RWPE2 (cell line): ENCODE data around the gene RERG.

ENCODE experiments used
- ATAC-seq: fragments of 200-7000 bp; cut with Tn5 transposase; 3 replicates; pipeline ENCODE4 v1.9.1; 2021; ENCODE audit warnings: low read depth
- DNase-seq: peaks from one replicate; pipeline ENCODE4 v3.0.0-alpha.2; 2020; ENCODE audit warnings: low spot score
- H3K27ac ChIP-seq: fragments of 450-650 bp; 2 replicates; pipeline ENCODE4 v1.5.1; 2017; ENCODE audit warnings: mild to moderate bottlenecking; ENCODE audit not compliant: poor library complexity, severe bottlenecking
- H3K27me3 ChIP-seq: fragments of 250-450 bp; sonication (Bioruptor Pico); 2 replicates; pipeline ENCODE4 v1.5.1; 2021; ENCODE audit warnings: mild to moderate bottlenecking, moderate library complexity; ENCODE audit not compliant: insufficient read depth, poor library complexity, severe bottlenecking
- H3K36me3 ChIP-seq: fragments of 250-450 bp; sonication (Bioruptor Pico); 2 replicates; pipeline ENCODE4 v1.5.1; 2020; ENCODE audit warnings: low read depth, mild to moderate bottlenecking, moderate library complexity
- H3K4me1 ChIP-seq: fragments of 250-450 bp; sonication (Bioruptor Pico); 2 replicates; pipeline ENCODE4 v1.5.1; 2021; ENCODE audit warnings: mild to moderate bottlenecking, moderate library complexity; ENCODE audit not compliant: insufficient read depth, poor library complexity, severe bottlenecking
- H3K4me3 ChIP-seq: fragments of 250-450 bp; sonication (Bioruptor Pico); 2 replicates; pipeline ENCODE4 v1.5.1; 2021; ENCODE audit warnings: mild to moderate bottlenecking, moderate library complexity; ENCODE audit not compliant: severe bottlenecking
- H3K9me3 ChIP-seq: fragments of 250-450 bp; sonication (Bioruptor Pico); 2 replicates; pipeline ENCODE4 v1.5.1; 2021; ENCODE audit warnings: mild to moderate bottlenecking, moderate library complexity; ENCODE audit not compliant: severe bottlenecking
- TF ChIP-seq, protein P1 (sequence below): fragments of 450-650 bp; IDR thresholded peaks from one replicate; pipeline ENCODE4 v1.5.1; 2017; ENCODE audit warnings: mild to moderate bottlenecking, moderate library complexity; ENCODE audit not compliant: poor library complexity, severe bottlenecking

Gene RERG

DNA sequence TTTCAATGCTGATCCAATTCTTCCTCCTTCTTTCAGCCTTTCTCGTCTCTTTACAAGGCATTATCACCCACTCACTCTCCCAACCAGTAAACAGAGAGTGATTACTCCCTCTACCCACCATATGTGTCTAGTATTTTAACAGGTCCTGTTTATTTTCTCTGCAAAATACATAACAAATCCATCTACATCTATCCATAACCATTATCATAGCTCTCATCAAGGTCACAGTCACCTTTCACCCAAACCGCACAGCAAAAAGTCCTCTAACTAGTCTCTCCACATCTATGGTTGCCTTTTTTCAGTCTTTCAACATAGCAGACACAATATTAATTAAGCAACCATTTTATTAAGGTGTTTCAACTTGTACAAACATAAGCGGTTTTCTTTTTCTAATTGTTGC is 21.9 kb upstream of the RERG start:
- H3K36me3 ChIP-seq, result no peaks in the 10 kb centered on the region
- no peak overlapping the region for H3K27ac ChIP-seq
- TF ChIP-seq, protein P1, sequence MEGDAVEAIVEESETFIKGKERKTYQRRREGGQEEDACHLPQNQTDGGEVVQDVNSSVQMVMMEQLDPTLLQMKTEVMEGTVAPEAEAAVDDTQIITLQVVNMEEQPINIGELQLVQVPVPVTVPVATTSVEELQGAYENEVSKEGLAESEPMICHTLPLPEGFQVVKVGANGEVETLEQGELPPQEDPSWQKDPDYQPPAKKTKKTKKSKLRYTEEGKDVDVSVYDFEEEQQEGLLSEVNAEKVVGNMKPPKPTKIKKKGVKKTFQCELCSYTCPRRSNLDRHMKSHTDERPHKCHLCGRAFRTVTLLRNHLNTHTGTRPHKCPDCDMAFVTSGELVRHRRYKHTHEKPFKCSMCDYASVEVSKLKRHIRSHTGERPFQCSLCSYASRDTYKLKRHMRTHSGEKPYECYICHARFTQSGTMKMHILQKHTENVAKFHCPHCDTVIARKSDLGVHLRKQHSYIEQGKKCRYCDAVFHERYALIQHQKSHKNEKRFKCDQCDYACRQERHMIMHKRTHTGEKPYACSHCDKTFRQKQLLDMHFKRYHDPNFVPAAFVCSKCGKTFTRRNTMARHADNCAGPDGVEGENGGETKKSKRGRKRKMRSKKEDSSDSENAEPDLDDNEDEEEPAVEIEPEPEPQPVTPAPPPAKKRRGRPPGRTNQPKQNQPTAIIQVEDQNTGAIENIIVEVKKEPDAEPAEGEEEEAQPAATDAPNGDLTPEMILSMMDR, result no peak
- H3K9me3 ChIP-seq, result no peaks in the 10 kb centered on the region
- DNase-seq, result no peak
- H3K4me1 ChIP-seq, result no peaks in the 10 kb centered on the region
- ATAC-seq, result no peak
- no peak overlapping the region for H3K4me3 ChIP-seq
- no peaks in the 10 kb centered on the region for H3K27me3 ChIP-seq

DNA sequence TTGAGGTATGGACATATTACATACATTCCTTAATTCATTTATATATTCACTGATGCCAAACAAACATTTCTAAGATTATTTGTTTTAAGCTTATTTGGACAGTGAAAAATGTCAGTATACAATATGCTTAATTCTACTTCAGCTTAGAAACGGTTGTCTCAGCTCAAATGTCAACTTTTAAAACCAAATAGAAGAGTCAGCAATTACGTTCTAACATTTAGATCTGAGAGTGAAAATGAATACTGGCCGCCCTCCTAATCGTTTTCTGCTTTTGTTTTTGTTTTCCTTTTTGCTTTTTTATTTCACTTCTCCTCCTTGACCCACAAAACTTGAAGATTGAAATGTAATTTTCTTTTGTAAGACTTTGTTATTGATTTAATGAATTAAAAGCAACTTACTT is 19.7 kb upstream of the RERG start:
- Histone ChIP-seq H3K4me1 (no peaks in the 10 kb centered on the region), H3K4me3 (no peak overlapping the region), H3K9me3 (no peaks in the 10 kb centered on the region), H3K36me3 (no peaks in the 10 kb centered on the region), H3K27me3 (no peaks in the 10 kb centered on the region), H3K27ac (no peak overlapping the region)
- no peak for ATAC-seq
- TF ChIP-seq, protein P1, result no peak
- DNase-seq, result no peak

- no peak for DNase-seq
- H3K27ac ChIP-seq, result no peak overlapping the region
- H3K9me3 ChIP-seq, result no peaks in the 10 kb centered on the region
- no peaks in the 10 kb centered on the region for H3K27me3 ChIP-seq
- H3K4me3 ChIP-seq, result no peak overlapping the region
- no peaks in the 10 kb centered on the region for H3K4me1 ChIP-seq
- ATAC-seq, result no peak
- TF ChIP-seq, protein P1, result no peak
- H3K36me3 ChIP-seq, result no peaks in the 10 kb centered on the region
These were observed 13.3 kb upstream of the RERG start for GRCh38 chr12:15234508-15234907.

DNA sequence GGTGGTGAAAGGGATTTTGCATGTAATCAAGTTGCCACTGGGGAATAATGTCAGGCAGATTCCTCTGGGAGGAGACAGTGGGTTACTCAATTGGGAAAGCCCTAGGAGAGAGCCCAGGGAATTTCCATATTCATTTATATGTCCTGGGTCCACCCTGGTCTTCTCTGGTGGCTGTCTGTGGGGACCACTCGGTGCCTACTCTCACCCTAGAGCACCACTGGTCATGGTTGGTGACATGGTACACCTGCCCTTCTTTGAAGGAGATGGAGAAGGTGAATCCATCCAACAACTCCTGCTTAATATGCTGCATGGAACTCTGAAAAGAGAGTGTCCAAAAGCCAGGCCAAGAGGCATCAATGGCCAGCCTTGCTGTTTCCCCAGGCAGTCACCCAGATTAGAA is 12.8 kb upstream of the RERG start:
- H3K27me3 ChIP-seq, result no peaks in the 10 kb centered on the region
- no peaks in the 10 kb centered on the region for H3K4me1 ChIP-seq
- TF ChIP-seq, protein P1, result no peak
- no peak for ATAC-seq
- DNase-seq, result no peak
- no peaks in the 10 kb centered on the region for H3K9me3 ChIP-seq
- H3K36me3 ChIP-seq, result no peaks in the 10 kb centered on the region
- no peak overlapping the region for H3K27ac ChIP-seq
- no peak overlapping the region for H3K4me3 ChIP-seq

DNA sequence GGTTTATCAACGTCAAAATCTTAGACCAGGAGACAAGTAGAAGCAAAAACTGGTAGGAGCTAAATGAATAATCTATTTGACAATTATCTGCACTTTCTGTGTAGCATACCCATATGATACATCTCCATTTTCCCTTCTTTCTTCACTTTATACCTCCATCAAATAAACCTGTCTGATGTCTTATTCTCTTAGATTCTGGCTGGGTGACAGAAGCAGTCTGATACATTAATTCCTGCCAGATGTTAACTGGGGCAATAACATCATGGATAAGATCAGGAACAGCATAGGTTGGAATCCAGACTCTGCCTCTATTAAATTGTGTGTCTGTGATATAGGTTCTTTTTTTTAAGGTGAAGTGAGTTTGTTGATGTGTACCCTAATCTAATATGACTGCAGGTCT is 11.7 kb upstream of the RERG start:
- no peak for ATAC-seq
- TF ChIP-seq, protein P1, result no peak
- no peak overlapping the region for H3K27ac ChIP-seq
- no peaks in the 10 kb centered on the region for H3K36me3 ChIP-seq
- no peak overlapping the region for H3K4me3 ChIP-seq
- DNase-seq, result no peak
- H3K4me1 ChIP-seq, result no peaks in the 10 kb centered on the region
- no peaks in the 10 kb centered on the region for H3K27me3 ChIP-seq
- no peaks in the 10 kb centered on the region for H3K9me3 ChIP-seq
